ENCODE measurements around the gene TEDC1.

GRCh38 chr14:105507247-105507646 lies 16.2 kb downstream of the TEDC1 start:
- TF ChIP-seq CTCF (IDR thresholded peaks at IDR 0.05), result no peak
- TF ChIP-seq POLR2A (IDR thresholded peaks at IDR 0.05), result no peak

All from body of pancreas (tissue), 4 donors.